H1 (cell line): ENCODE results near the gene NAV3. TPM values are rescaled to one million over a fixed set of nuclear protein-coding genes. Genes with fewer than 3 reads are reported as not detected.

Source experiments
- ATF2 ChIP-seq: IDR thresholded peaks from 2 replicates; pipeline ENCODE4 v1.6.1; 2012; ENCODE audit warnings: low read length, inconsistent platforms
- BACH1 ChIP-seq: IDR thresholded peaks from 2 replicates; pipeline ENCODE4 v1.6.1; 2012; ENCODE audit warnings: low read length, improper control_type of control experiment
- CHD1 ChIP-seq: IDR thresholded peaks from 2 replicates; pipeline ENCODE4 v1.6.1; 2012; ENCODE audit warnings: low read depth, low read length, improper control_type of control experiment
- EP300 ChIP-seq, 2 experiments: IDR thresholded peaks; 1 replicate in 1 of 2; 2 replicates in 1 of 2; pipeline ENCODE4 v1.6.1; 2011 to 2012; ENCODE audit warnings: low read depth in 2 of 2, low read length in 2 of 2, mild to moderate bottlenecking in 2 of 2, borderline replicate concordance in 1 of 2, inconsistent platforms in 1 of 2, moderate library complexity in 1 of 2
- FOSL1 ChIP-seq: IDR thresholded peaks from 2 replicates; pipeline ENCODE4 v1.6.1; 2011; ENCODE audit warnings: mild to moderate bottlenecking, low read depth, low read length, moderate library complexity; ENCODE audit not compliant: insufficient read depth
- JUN ChIP-seq: IDR thresholded peaks from 2 replicates; pipeline ENCODE4 v1.6.1; 2011; ENCODE audit warnings: low read depth, mild to moderate bottlenecking, improper control_type of control experiment, low read length
- KDM5A ChIP-seq: fragments of 200-600 bp; IDR thresholded peaks from 2 replicates; pipeline ENCODE4 v1.7.1; 2012; ENCODE audit warnings: mild to moderate bottlenecking, low read length, inconsistent platforms, mixed read lengths
- POU5F1 ChIP-seq: IDR thresholded peaks from 2 replicates; pipeline ENCODE4 v1.6.1; 2011; ENCODE audit warnings: low read depth, mild to moderate bottlenecking, low read length, moderate library complexity
- RAD21 ChIP-seq, 2 experiments: IDR thresholded peaks in 1 of 2; conservative IDR thresholded peaks in 1 of 2; 2 replicates each; pipeline ENCODE4 v1.6.1; 2011; ENCODE audit warnings: low read depth in 2 of 2, low read length in 2 of 2, improper control_type of control experiment in 1 of 2, inconsistent platforms in 1 of 2, mild to moderate bottlenecking in 1 of 2, moderate library complexity in 1 of 2
- polyA plus RNA-seq, 7 experiments: library from polyadenylated mRNA; depleted of rRNA in 3 of 7; stranded (reverse) in 5 of 7; unstranded in 2 of 7; fragments of >200 nt in 5 of 7; fragments of 200-250 nt in 2 of 7; gene quantifications; 1 replicate in 5 of 7; 2 replicates in 1 of 7; 4 replicates in 1 of 7; pipeline versions ENCODE4 v1.2.1 to v1.2.3, GENCODE V29; 2011 to 2013; ENCODE audit warnings: missing spikeins in 2 of 7, mixed read lengths in 2 of 7
- total RNA-seq: library from RNA; stranded (reverse); fragmentation: NEBNext Ultra II Directional; extraction: Animal tissue kit (Norgen Biotek cat#: 25700); gene quantifications from 2 replicates; pipeline ENCODE4 v1.2.1, GENCODE V29; 2021

The NAV3 gene
- total and polyA plus RNA-seq, 2 of the 8 experiments (the other 6 are each of a cell fraction or from before 2014, with no cell fraction given), result 0.47 to 5.0 TPM

DNA sequence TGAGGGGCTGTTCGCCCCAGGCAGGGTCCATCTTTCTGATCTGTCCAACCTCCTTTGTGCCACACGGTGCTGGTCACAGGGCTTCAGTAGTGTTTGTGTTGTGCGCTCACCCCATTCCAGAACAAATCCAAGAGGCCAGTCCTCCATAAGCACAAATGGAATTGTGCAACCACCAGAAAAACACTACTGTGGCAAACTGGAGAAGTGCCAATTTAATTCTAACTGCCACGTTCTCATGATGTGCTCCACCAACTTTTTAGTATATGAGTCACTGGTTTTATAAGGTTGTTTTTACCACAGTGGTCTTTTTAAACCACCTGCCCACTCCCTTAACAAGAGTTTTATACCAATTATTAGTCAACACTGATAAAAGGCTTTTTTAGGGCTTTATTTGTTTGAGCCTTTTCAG, 380.2 kb downstream of the NAV3 start (continued):
- TF ChIP-seq ATF2, result no peak
- no peak for TF ChIP-seq JUN
- no peak for TF ChIP-seq KDM5A
- TF ChIP-seq FOSL1, result no peak
- no peak for TF ChIP-seq BACH1
- TF ChIP-seq CHD1, result no peak
- TF ChIP-seq EP300 (IDR thresholded peaks at IDR 0.05; ENCODE audit: borderline replicate concordance in 1 of 2, low read depth in 2 of 2, low read length in 2 of 2), result no peak
- TF ChIP-seq POU5F1, result no peak
- no peak for TF ChIP-seq RAD21 (IDR thresholded peaks at IDR 0.05 in 1 of 2, conservative IDR thresholded peaks at IDR 0.05 in 1 of 2; ENCODE audit: low read depth in 2 of 2, low read length in 2 of 2)
